Astrocyte (in vitro differentiated cells and primary cell): ENCODE data around the gene SLC9A3. TPM values are rescaled to one million over a fixed set of nuclear protein-coding genes. Genes with fewer than 3 reads are reported as not detected.

Source experiments
- DNase-seq: peaks from one replicate; pipeline ENCODE4 v3.0.0-alpha.2; 2010; ENCODE audit warnings: low read depth
- FAIRE-seq: peaks from 2 replicates; lab custom pipeline; 2011; peaks lifted over from hg19 to GRCh38; lab: Jason Lieb, UNC
- H2AFZ ChIP-seq: 2 replicates; pipeline ENCODE4 v1.6.0; 2012; ENCODE audit warnings: low read depth, low read length, inconsistent platforms
- H3K27ac ChIP-seq: 2 replicates; pipeline ENCODE4 v1.5.1; 2011; ENCODE audit warnings: low read depth, low read length, inconsistent platforms
- H3K27me3 ChIP-seq: 2 replicates; pipeline ENCODE4 v1.6.0; 2011; ENCODE audit warnings: low read length, inconsistent platforms; ENCODE audit not compliant: insufficient read depth
- H3K36me3 ChIP-seq: 2 replicates; pipeline ENCODE4 v1.5.1; 2011; ENCODE audit warnings: low read length, inconsistent platforms; ENCODE audit not compliant: insufficient read depth
- H3K4me1 ChIP-seq: 2 replicates; pipeline ENCODE4 v1.5.1; 2011; ENCODE audit warnings: low read length, inconsistent platforms; ENCODE audit not compliant: insufficient read depth
- H3K4me2 ChIP-seq: 2 replicates; pipeline ENCODE4 v1.6.0; 2012; ENCODE audit warnings: low read length, inconsistent platforms
- H3K4me3 ChIP-seq: 2 replicates; pipeline ENCODE4 v1.5.1; 2011; ENCODE audit warnings: low read depth, mild to moderate bottlenecking, low read length, inconsistent platforms; ENCODE audit not compliant: insufficient read depth
- H3K79me2 ChIP-seq: 2 replicates; pipeline ENCODE4 v1.6.0; 2012; ENCODE audit warnings: mild to moderate bottlenecking, low read length, inconsistent platforms; ENCODE audit not compliant: insufficient read depth
- H3K9ac ChIP-seq: 2 replicates; pipeline ENCODE4 v1.6.0; 2012; ENCODE audit warnings: mild to moderate bottlenecking, low read length, inconsistent platforms
- H3K9me3 ChIP-seq: 2 replicates; pipeline ENCODE4 v1.5.1; 2012; ENCODE audit warnings: low read depth, mild to moderate bottlenecking, low read length, inconsistent platforms; ENCODE audit not compliant: insufficient read depth
- H4K20me1 ChIP-seq: 2 replicates; pipeline ENCODE4 v1.6.0; 2012; ENCODE audit warnings: low read length, inconsistent platforms; ENCODE audit not compliant: insufficient read depth
- H3K27ac Mint-ChIP-seq: one replicate; pipeline ENCODE4 v1.8.0; 2021; ENCODE audit warnings: mild to moderate bottlenecking, mixed read lengths; ENCODE audit not compliant: unreplicated experiment
- H3K27me3 Mint-ChIP-seq: one replicate; pipeline ENCODE4 v1.8.0; 2021; ENCODE audit warnings: low read depth, mixed read lengths; ENCODE audit not compliant: unreplicated experiment
- H3K36me3 Mint-ChIP-seq: one replicate; pipeline ENCODE4 v1.8.0; 2021; ENCODE audit warnings: low read depth, mixed read lengths; ENCODE audit not compliant: unreplicated experiment
- H3K4me1 Mint-ChIP-seq: one replicate; pipeline ENCODE4 v1.8.0; 2021; ENCODE audit warnings: low read depth, mixed read lengths; ENCODE audit not compliant: unreplicated experiment
- H3K4me3 Mint-ChIP-seq: one replicate; pipeline ENCODE4 v1.8.0; 2021; ENCODE audit warnings: mild to moderate bottlenecking, moderate library complexity, mixed read lengths; ENCODE audit not compliant: unreplicated experiment
- H3K9me3 Mint-ChIP-seq: one replicate; pipeline ENCODE4 v1.8.0; 2021; ENCODE audit warnings: mild to moderate bottlenecking, mixed read lengths; ENCODE audit not compliant: unreplicated experiment
- EZH2 ChIP-seq: IDR thresholded peaks from 2 replicates; pipeline ENCODE4 v1.6.1; 2012; ENCODE audit warnings: mild to moderate bottlenecking, low read length, inconsistent platforms; ENCODE audit not compliant: insufficient read depth
- total RNA-seq: library from RNA; stranded (reverse); gene quantifications from 2 replicates; pipeline ENCODE4 v1.2.1, GENCODE V29; 2021
- TF ChIP-seq, protein P1 (sequence below): IDR thresholded peaks from 2 replicates; pipeline ENCODE4 v1.5.1; 2011; ENCODE audit warnings: low read depth, mild to moderate bottlenecking, inconsistent platforms, low read length, moderate library complexity; ENCODE audit not compliant: insufficient read depth

The SLC9A3 gene
- total RNA-seq, 1 donor from 2014 or later: 1.0 TPM

DNA sequence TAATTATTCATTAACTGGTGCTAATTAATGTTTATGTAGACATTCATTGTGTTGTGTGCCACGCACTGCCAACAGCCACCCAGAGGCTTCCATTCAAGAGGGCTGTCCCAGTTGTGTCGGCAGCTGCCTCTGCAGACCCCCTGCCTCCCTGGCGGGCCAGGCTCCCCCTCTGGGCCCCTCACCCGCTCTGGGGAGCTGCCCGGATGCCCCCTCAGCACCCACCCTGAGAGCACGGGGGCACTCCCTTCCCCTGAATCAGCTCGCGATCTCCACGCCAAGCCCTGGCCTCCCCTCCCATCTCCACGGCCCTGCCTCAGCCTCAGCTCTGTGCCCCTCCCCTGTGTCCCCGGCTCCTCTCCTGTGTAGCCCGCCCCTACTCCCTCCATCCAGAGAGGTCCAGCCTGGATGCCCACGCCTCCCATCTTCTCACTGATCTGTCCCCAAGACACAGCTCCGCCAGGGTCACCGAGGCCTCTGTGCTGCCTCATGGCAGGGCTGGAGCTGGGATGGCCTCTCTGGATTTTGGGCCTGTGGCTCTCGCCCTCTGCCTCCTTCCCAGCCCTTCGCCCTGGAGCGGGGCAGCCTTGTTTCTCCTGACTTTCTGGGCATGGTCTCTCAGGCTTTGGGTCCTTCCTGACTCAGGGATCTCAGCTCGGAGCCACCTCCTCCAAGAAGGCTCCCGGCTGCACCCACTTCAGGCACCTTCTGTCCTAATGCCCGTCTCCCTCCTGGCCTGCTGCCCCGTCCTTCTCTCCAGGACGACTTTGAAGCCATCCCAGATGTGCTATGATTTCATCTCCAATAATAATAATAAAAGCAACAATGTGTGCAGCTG, 16.0 kb upstream of the SLC9A3 start:
- FAIRE-seq (no peak), DNase-seq (no peak)
- Histone ChIP-seq H3K27me3 (peaks cover 17% of the 10 kb centered on the region), H4K20me1 (no peaks in the 10 kb centered on the region), H3K9ac (no peak overlapping the region), H3K4me2 (no peak overlapping the region), H2AFZ (no peak overlapping the region), H3K79me2 (no peaks in the 10 kb centered on the region), H3K4me3 (no peak overlapping the region), H3K4me1 (no peaks in the 10 kb centered on the region), H3K27ac (no peak overlapping the region), H3K9me3 (no peaks in the 10 kb centered on the region), H3K36me3 (no peaks in the 10 kb centered on the region)
- H3K36me3 Mint-ChIP-seq: no peaks in the 10 kb centered on the region
- no peak for TF ChIP-seq EZH2
- TF ChIP-seq, protein P1, sequence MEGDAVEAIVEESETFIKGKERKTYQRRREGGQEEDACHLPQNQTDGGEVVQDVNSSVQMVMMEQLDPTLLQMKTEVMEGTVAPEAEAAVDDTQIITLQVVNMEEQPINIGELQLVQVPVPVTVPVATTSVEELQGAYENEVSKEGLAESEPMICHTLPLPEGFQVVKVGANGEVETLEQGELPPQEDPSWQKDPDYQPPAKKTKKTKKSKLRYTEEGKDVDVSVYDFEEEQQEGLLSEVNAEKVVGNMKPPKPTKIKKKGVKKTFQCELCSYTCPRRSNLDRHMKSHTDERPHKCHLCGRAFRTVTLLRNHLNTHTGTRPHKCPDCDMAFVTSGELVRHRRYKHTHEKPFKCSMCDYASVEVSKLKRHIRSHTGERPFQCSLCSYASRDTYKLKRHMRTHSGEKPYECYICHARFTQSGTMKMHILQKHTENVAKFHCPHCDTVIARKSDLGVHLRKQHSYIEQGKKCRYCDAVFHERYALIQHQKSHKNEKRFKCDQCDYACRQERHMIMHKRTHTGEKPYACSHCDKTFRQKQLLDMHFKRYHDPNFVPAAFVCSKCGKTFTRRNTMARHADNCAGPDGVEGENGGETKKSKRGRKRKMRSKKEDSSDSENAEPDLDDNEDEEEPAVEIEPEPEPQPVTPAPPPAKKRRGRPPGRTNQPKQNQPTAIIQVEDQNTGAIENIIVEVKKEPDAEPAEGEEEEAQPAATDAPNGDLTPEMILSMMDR: no peak
- H3K27ac Mint-ChIP-seq: no peak overlapping the region
- no peak overlapping the region for H3K4me3 Mint-ChIP-seq
- H3K4me1 Mint-ChIP-seq: no peaks in the 10 kb centered on the region
- peaks cover 48% of the 10 kb centered on the region for H3K27me3 Mint-ChIP-seq
- H3K9me3 Mint-ChIP-seq: no peaks in the 10 kb centered on the region

DNA sequence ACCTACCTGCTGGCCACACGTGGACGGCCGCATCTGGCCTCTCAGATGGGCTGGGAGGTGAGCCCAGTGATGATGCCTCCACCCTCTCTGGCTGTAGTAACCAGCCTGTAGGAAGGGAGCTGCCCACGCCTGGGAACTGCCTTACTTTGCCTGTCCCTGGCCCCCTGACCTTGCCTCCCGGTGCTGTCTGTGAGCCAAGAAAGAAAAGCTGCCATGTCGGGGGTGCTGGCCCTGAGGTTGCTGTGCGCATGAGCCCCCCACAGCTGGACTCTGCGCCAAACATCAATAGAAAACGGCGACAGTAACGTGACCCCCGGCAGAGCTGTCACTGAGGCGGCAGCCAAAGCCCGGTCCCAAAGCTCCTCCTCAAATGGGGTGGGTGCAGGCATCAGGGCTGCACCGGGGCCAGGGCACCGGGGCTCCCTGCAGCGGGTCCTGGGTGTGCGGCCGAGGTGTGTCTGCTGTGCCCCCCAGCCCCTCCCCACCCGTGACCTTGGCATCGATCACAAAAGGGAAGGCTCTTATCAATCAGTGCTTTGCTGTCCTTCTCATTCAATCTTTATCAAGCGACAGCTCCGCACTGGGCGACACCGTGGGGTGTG, 15.3 kb upstream of the SLC9A3 start:
- H3K27ac ChIP-seq: no peak overlapping the region
- no peaks in the 10 kb centered on the region for H3K79me2 ChIP-seq
- H3K4me1 ChIP-seq: no peaks in the 10 kb centered on the region
- no peaks in the 10 kb centered on the region for H3K36me3 Mint-ChIP-seq
- no peaks in the 10 kb centered on the region for H3K4me1 Mint-ChIP-seq
- H3K9me3 Mint-ChIP-seq: no peaks in the 10 kb centered on the region
- H3K4me3 ChIP-seq: no peak overlapping the region
- no peaks in the 10 kb centered on the region for H4K20me1 ChIP-seq
- H3K36me3 ChIP-seq: no peaks in the 10 kb centered on the region
- TF ChIP-seq, protein P1: no peak
- H3K9me3 ChIP-seq: no peaks in the 10 kb centered on the region
- H3K27ac Mint-ChIP-seq: no peak overlapping the region
- peaks cover 44% of the 10 kb centered on the region for H3K27me3 Mint-ChIP-seq
- no peak overlapping the region for H3K4me3 Mint-ChIP-seq
- no peak overlapping the region for H3K9ac ChIP-seq
- no peak for DNase-seq
- H3K4me2 ChIP-seq: no peak overlapping the region
- FAIRE-seq: no peak
- H2AFZ ChIP-seq: no peak overlapping the region
- peaks cover 17% of the 10 kb centered on the region for H3K27me3 ChIP-seq
